ENCODE measurements around the gene ZBTB21. TPM values are rescaled to one million over a fixed set of nuclear protein-coding genes. Genes with fewer than 3 reads are reported as not detected.

The ZBTB21 gene
- total RNA-seq, 3 donors from 2014 or later = 15.2 to 18.1 (median 16.1) TPM

- H3K27ac ChIP-seq = peak within 1 kb of the TSS; percentile 74 to 87
- DNase-seq (ENCODE audit: low spot score in 2 of 2) = no peak
- H3K4me1 ChIP-seq = peaks cover 6 to 16% of the 10 kb centered on the region in 2 donors
- TF ChIP-seq POLR2AphosphoS5 (IDR thresholded peaks at IDR 0.05) = peak in 2 of 3 donors; percentile 16 to 59
- no peak for TF ChIP-seq CTCF (IDR thresholded peaks at IDR 0.05)
- no peaks in the 10 kb centered on the region for H3K27me3 ChIP-seq
- no peaks in the 10 kb centered on the region for H3K36me3 ChIP-seq
- intact Hi-C loops (cut with DNase I; ENCODE audit: low total_unique reads) = no loop called here
- H3K9me3 ChIP-seq = no peaks in the 10 kb centered on the region
- H3K4me3 ChIP-seq = peak within 1 kb of the TSS; percentile 73 to 88 (median 83)
Measured at GRCh38 chr21:41953831-41954653, 56.1 kb downstream of the ZBTB21 start, which contains the start of gene C2CD2. Gene C2CD2, minus strand, starts transcription at chr21:41954018. Its CDS starts 370 bp downstream, at chr21:41953648.

- no peak for DNase-seq (ENCODE audit: low spot score in 2 of 2)
- H3K9me3 ChIP-seq = no peaks in the 10 kb centered on the region
- H3K4me3 ChIP-seq = peak overlapping the region; percentile 73 to 88 (median 83)
- intact Hi-C loops (cut with DNase I; ENCODE audit: low total_unique reads) = no loop called here
- no peaks in the 10 kb centered on the region for H3K27me3 ChIP-seq
- peaks cover 6 to 16% of the 10 kb centered on the region in 2 donors for H3K4me1 ChIP-seq
- peak overlapping the region; percentile 74 to 87 for H3K27ac ChIP-seq
- no peaks in the 10 kb centered on the region for H3K36me3 ChIP-seq
- TF ChIP-seq POLR2AphosphoS5 (IDR thresholded peaks at IDR 0.05) = no peak
- TF ChIP-seq CTCF (IDR thresholded peaks at IDR 0.05) = no peak
- TF ChIP-seq POLR2A (IDR thresholded peaks at IDR 0.05) = no peak
Measured at GRCh38 chr21:41953249-41953830, 56.8 kb downstream of the ZBTB21 start.

- Histone ChIP-seq H3K4me1 (peaks cover 7 to 12% of the 10 kb centered on the region in 2 donors), H3K4me3 (peak overlapping the region; percentile 73 to 88 (median 83)), H3K36me3 (no peaks in the 10 kb centered on the region), H3K27me3 (no peaks in the 10 kb centered on the region), H3K9me3 (no peaks in the 10 kb centered on the region), H3K27ac (peak overlapping the region; percentile 74 to 87)
- no peak for DNase-seq (ENCODE audit: low spot score in 2 of 2)
- no peak for TF ChIP-seq CTCF (IDR thresholded peaks at IDR 0.05)
- no peak for TF ChIP-seq POLR2A (IDR thresholded peaks at IDR 0.05)
- TF ChIP-seq POLR2AphosphoS5 (IDR thresholded peaks at IDR 0.05) = no peak
- intact Hi-C loops (cut with DNase I; ENCODE audit: low total_unique reads) = loop anchor here (1.0 kb wide), 1 partner anchor 32 kb away; no protein-coding TSS in a partner anchor
Measured at GRCh38 chr21:41952568-41953248, 57.5 kb downstream of the ZBTB21 start.

GRCh38 chr21:41951876-41952567 is 58.1 kb downstream of the ZBTB21 start:
- no peak for DNase-seq (ENCODE audit: low spot score in 2 of 2)
- peaks cover 5 to 9% of the 10 kb centered on the region in 2 donors for H3K4me1 ChIP-seq
- TF ChIP-seq POLR2AphosphoS5 (IDR thresholded peaks at IDR 0.05) (no peak), CTCF (IDR thresholded peaks at IDR 0.05) (no peak), POLR2A (IDR thresholded peaks at IDR 0.05) (no peak)
- H3K4me3 ChIP-seq = peak overlapping the region; percentile 73 to 88 (median 83)
- no peaks in the 10 kb centered on the region for H3K9me3 ChIP-seq
- no peaks in the 10 kb centered on the region for H3K36me3 ChIP-seq
- intact Hi-C loops (cut with DNase I; ENCODE audit: low total_unique reads) = loop anchor here (1.0 kb wide), 1 partner anchor 32 kb away; no protein-coding TSS in a partner anchor
- no peaks in the 10 kb centered on the region for H3K27me3 ChIP-seq
- H3K27ac ChIP-seq = peak overlapping the region in 1 of 2 donors; percentile 74
